K562 (cell line): ENCODE measurements around the gene GPR171. TPM values are rescaled to one million over a fixed set of nuclear protein-coding genes. Genes with fewer than 3 reads are reported as not detected.

Source experiments
- CTCF ChIP-seq, 3 experiments: IDR thresholded peaks in 2 of 3; conservative IDR thresholded peaks in 1 of 3; 2 replicates each; pipeline ENCODE4 v1.5.1; 2011 to 2012; ENCODE audit warnings: low read length in 3 of 3, mild to moderate bottlenecking in 3 of 3, control low read depth in 2 of 3, improper control_type of control experiment in 1 of 3, inconsistent platforms in 1 of 3, low read depth in 1 of 3, mixed read lengths in 1 of 3, moderate library complexity in 1 of 3; ENCODE audit not compliant: insufficient read depth in 2 of 3
- E2F4 ChIP-seq: sonication (generic); formaldehyde crosslinking; IDR thresholded peaks from 2 replicates; pipeline ENCODE4 v1.8.0; 2022; ENCODE audit warnings: mild to moderate bottlenecking, low read depth, missing genetic modification reagents
- ZBTB5 ChIP-seq: fragments of 450-650 bp; IDR thresholded peaks from 2 replicates; pipeline ENCODE4 v1.6.1; 2017; ENCODE audit warnings: antibody characterized with exemption
- ZNF263 ChIP-seq: sonication (generic); formaldehyde crosslinking; IDR thresholded peaks from 2 replicates; pipeline ENCODE4 v1.8.0; 2022; ENCODE audit warnings: mild to moderate bottlenecking, missing genetic modification reagents, borderline replicate concordance
- polyA plus RNA-seq, 8 experiments: library from polyadenylated mRNA; depleted of rRNA in 4 of 8; stranded (reverse) in 5 of 8; unstranded in 3 of 8; fragments of >200 nt; fragmentation: Nextera tagmentation in 2 of 8; fragmentation: Illumina TruSeq in 1 of 8; extraction: Ambion mirVana in 2 of 8; extraction: Trizol in 1 of 8; gene quantifications; 2 replicates each; pipeline versions ENCODE4 v1.2.1 to v1.2.3, GENCODE V29; 2011 to 2014; ENCODE audit warnings: inconsistent platforms in 1 of 8, missing spikeins in 1 of 8
- total RNA-seq, 7 experiments: library from RNA; depleted of rRNA in 6 of 7; stranded (reverse); fragments of >200 nt in 6 of 7; fragmentation: Illumina TruSeq in 2 of 7; extraction: Trizol in 2 of 7; gene quantifications; 2 replicates each; pipeline versions ENCODE4 v1.2.1 to v1.2.3, GENCODE V29; 2011 to 2021; ENCODE audit warnings: low replicate concordance in 1 of 7

Gene GPR171
- total and polyA plus RNA-seq, 9 of the 15 experiments (the other 6 are each of a cell fraction or from before 2014, with no cell fraction given) = not detected

GRCh38 chr3:151156618-151157216 lies 46.3 kb downstream of the GPR171 start (continued):
- TF ChIP-seq E2F4 (CRISPR knock-in tag) (no peak), CTCF (IDR thresholded peaks at IDR 0.05 in 2 of 3, conservative IDR thresholded peaks at IDR 0.05 in 1 of 3; ENCODE audit: insufficient read depth in 2 of 3, low read depth in 1 of 3, low read length in 3 of 3) (peak; percentile 39 to 62 (median 54); a peak in 5 of 6 replicates), ZNF263 (CRISPR knock-in tag) (no peak), ZBTB5 (no peak)
- TF ChIP-seq, all 486 proteins: peak for 2
